Measurements from ENCODE around the gene WNT7A.

Gene WNT7A

DNA sequence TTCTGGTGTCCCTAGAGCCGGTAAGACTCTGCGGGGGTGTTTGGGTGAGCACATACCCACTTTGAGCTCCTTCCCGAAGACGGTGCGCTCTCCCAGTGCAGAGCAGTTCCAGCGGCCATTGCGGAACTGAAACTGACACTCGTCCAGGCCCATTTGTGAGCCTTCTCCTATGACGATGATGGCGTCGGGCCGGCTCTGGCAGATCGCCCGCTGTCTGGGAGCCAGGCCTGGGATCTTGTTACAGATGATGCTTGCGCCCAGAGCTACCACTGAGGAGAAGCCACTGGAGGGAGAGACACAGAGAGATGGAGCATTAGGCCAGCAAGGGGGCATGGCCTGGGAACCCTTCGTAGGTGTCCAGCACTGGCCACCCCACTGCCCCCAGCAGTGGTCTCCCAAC lies 5.0 kb downstream of the WNT7A start:
- no peak for TF ChIP-seq EZH2 (IDR thresholded peaks at IDR 0.05; ENCODE audit: borderline replicate concordance, low read depth, low read length, severe bottlenecking)
- TF ChIP-seq, protein P1, sequence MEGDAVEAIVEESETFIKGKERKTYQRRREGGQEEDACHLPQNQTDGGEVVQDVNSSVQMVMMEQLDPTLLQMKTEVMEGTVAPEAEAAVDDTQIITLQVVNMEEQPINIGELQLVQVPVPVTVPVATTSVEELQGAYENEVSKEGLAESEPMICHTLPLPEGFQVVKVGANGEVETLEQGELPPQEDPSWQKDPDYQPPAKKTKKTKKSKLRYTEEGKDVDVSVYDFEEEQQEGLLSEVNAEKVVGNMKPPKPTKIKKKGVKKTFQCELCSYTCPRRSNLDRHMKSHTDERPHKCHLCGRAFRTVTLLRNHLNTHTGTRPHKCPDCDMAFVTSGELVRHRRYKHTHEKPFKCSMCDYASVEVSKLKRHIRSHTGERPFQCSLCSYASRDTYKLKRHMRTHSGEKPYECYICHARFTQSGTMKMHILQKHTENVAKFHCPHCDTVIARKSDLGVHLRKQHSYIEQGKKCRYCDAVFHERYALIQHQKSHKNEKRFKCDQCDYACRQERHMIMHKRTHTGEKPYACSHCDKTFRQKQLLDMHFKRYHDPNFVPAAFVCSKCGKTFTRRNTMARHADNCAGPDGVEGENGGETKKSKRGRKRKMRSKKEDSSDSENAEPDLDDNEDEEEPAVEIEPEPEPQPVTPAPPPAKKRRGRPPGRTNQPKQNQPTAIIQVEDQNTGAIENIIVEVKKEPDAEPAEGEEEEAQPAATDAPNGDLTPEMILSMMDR (IDR thresholded peaks at IDR 0.05; ENCODE audit: borderline replicate concordance, extremely low read depth, low read length, poor library complexity, severe bottlenecking): no peak
- Histone ChIP-seq H3K4me3 (ENCODE audit: low read depth in 1 of 2, low read length in 2 of 2) (no peak overlapping the region), H3K4me1 (ENCODE audit: insufficient read depth, low read length) (no peaks in the 10 kb centered on the region), H3K79me2 (ENCODE audit: insufficient read depth, low read length) (no peaks in the 10 kb centered on the region), H3K36me3 (ENCODE audit: insufficient read depth, low read length) (no peaks in the 10 kb centered on the region), H3K9me3 (ENCODE audit: insufficient read depth, low read length, severe bottlenecking) (no peaks in the 10 kb centered on the region), H3K27me3 (ENCODE audit: insufficient read depth, low read length, poor library complexity) (peaks cover 6% of the 10 kb centered on the region), H4K20me1 (ENCODE audit: insufficient read depth, low read length) (no peaks in the 10 kb centered on the region; the same call in 1 of the 2 replicates), H3K4me2 (ENCODE audit: insufficient read depth, low read length) (no peak overlapping the region), H2AFZ (ENCODE audit: low read depth, low read length) (no peak overlapping the region), H3K27ac (ENCODE audit: low read length) (no peak overlapping the region), H3K9ac (ENCODE audit: low read depth, low read length) (no peak overlapping the region)
- DNase-seq (no peak), ATAC-seq (ENCODE audit: insufficient read depth, low read depth) (no peak)

DNA sequence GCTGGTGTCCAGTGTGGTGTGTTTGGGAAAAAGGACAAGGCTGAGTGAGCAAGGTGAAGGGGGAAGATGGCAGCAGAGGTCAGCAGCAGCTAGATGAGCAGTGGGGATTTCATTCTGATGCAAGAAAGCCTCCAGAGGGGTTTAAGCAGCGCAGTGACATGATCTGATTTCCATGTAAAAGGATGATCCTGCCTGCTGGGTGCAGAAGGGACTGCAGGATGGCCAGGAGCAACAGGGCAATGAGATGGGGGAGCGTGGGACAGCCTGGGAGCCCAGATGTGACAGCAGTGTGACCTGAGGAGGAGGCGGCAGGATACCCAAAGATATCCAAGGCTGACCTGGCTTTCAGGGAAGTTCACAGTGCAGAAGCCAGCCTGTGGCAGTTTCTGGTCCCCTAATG lies 6.1 kb downstream of the WNT7A start:
- H3K36me3 ChIP-seq (ENCODE audit: insufficient read depth, low read length): no peaks in the 10 kb centered on the region
- H3K4me2 ChIP-seq (ENCODE audit: insufficient read depth, low read length): no peak overlapping the region
- ATAC-seq (ENCODE audit: insufficient read depth, low read depth) (no peak), DNase-seq (no peak)
- no peak for TF ChIP-seq EZH2 (IDR thresholded peaks at IDR 0.05; ENCODE audit: borderline replicate concordance, low read depth, low read length, severe bottlenecking)
- TF ChIP-seq, protein P1 (IDR thresholded peaks at IDR 0.05; ENCODE audit: borderline replicate concordance, extremely low read depth, low read length, poor library complexity, severe bottlenecking): no peak
- H3K9ac ChIP-seq (ENCODE audit: low read depth, low read length): no peak overlapping the region
- no peaks in the 10 kb centered on the region; the same call in 1 of the 2 replicates for H4K20me1 ChIP-seq (ENCODE audit: insufficient read depth, low read length)
- H2AFZ ChIP-seq (ENCODE audit: low read depth, low read length): no peak overlapping the region
- H3K4me1 ChIP-seq (ENCODE audit: insufficient read depth, low read length): no peaks in the 10 kb centered on the region
- no peaks in the 10 kb centered on the region for H3K79me2 ChIP-seq (ENCODE audit: insufficient read depth, low read length)
- H3K27me3 ChIP-seq (ENCODE audit: insufficient read depth, low read length, poor library complexity): peaks cover 6% of the 10 kb centered on the region
- no peak overlapping the region for H3K4me3 ChIP-seq (ENCODE audit: low read depth in 1 of 2, low read length in 2 of 2)
- H3K27ac ChIP-seq (ENCODE audit: low read length): no peak overlapping the region
- no peaks in the 10 kb centered on the region for H3K9me3 ChIP-seq (ENCODE audit: insufficient read depth, low read length, severe bottlenecking)

- no peak for TF ChIP-seq EZH2 (IDR thresholded peaks at IDR 0.05; ENCODE audit: borderline replicate concordance, low read depth, low read length, severe bottlenecking)
- TF ChIP-seq, protein P1 (IDR thresholded peaks at IDR 0.05; ENCODE audit: borderline replicate concordance, extremely low read depth, low read length, poor library complexity, severe bottlenecking): no peak
- H3K79me2 ChIP-seq (ENCODE audit: insufficient read depth, low read length): no peaks in the 10 kb centered on the region
- H4K20me1 ChIP-seq (ENCODE audit: insufficient read depth, low read length): no peaks in the 10 kb centered on the region; the same call in 1 of the 2 replicates
- H3K9ac ChIP-seq (ENCODE audit: low read depth, low read length): no peak overlapping the region
- no peaks in the 10 kb centered on the region for H3K9me3 ChIP-seq (ENCODE audit: insufficient read depth, low read length, severe bottlenecking)
- no peak overlapping the region for H3K27ac ChIP-seq (ENCODE audit: low read length)
- no peak overlapping the region for H3K4me3 ChIP-seq (ENCODE audit: low read depth in 1 of 2, low read length in 2 of 2)
- no peaks in the 10 kb centered on the region for H3K4me1 ChIP-seq (ENCODE audit: insufficient read depth, low read length)
- H3K36me3 ChIP-seq (ENCODE audit: insufficient read depth, low read length): no peaks in the 10 kb centered on the region
- no peak overlapping the region for H2AFZ ChIP-seq (ENCODE audit: low read depth, low read length)
- H3K4me2 ChIP-seq (ENCODE audit: insufficient read depth, low read length): no peak overlapping the region
- DNase-seq (no peak), ATAC-seq (ENCODE audit: insufficient read depth, low read depth) (no peak)
- peaks cover 6% of the 10 kb centered on the region for H3K27me3 ChIP-seq (ENCODE audit: insufficient read depth, low read length, poor library complexity)
These were observed 7.4 kb downstream of the WNT7A start for GRCh38 chr3:13872451-13872850.

DNA sequence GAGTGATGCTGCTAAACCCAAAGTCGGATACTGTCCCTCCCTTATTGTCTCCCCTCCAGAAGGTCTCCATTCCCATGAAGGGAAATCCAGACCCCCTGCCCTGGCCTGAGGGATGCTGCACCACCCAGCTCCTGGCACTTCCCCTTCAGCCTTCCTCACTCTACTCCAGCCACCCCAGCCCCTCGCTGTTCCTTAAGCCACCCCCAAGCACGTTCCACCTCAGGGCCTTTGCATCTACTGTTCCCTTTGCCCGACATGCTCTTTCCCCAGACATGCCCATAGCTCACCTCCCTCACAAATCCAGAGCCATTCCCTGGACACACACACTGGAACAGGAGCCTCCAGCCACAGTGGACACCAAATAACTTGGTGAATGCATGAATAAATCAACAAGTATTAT lies 8.1 kb downstream of the WNT7A start:
- ATAC-seq (ENCODE audit: insufficient read depth, low read depth): no peak
- Histone ChIP-seq H4K20me1 (ENCODE audit: insufficient read depth, low read length) (no peaks in the 10 kb centered on the region; the same call in 1 of the 2 replicates), H2AFZ (ENCODE audit: low read depth, low read length) (no peak overlapping the region), H3K4me1 (ENCODE audit: insufficient read depth, low read length) (peaks cover 5% of the 10 kb centered on the region), H3K27ac (ENCODE audit: low read length) (no peak overlapping the region), H3K9ac (ENCODE audit: low read depth, low read length) (no peak overlapping the region), H3K9me3 (ENCODE audit: insufficient read depth, low read length, severe bottlenecking) (no peaks in the 10 kb centered on the region), H3K27me3 (ENCODE audit: insufficient read depth, low read length, poor library complexity) (peaks cover 6% of the 10 kb centered on the region), H3K36me3 (ENCODE audit: insufficient read depth, low read length) (no peaks in the 10 kb centered on the region), H3K79me2 (ENCODE audit: insufficient read depth, low read length) (no peaks in the 10 kb centered on the region), H3K4me2 (ENCODE audit: insufficient read depth, low read length) (no peak overlapping the region), H3K4me3 (ENCODE audit: low read depth in 1 of 2, low read length in 2 of 2) (no peak overlapping the region)
- no peak for TF ChIP-seq EZH2 (IDR thresholded peaks at IDR 0.05; ENCODE audit: borderline replicate concordance, low read depth, low read length, severe bottlenecking)
- TF ChIP-seq, protein P1 (IDR thresholded peaks at IDR 0.05; ENCODE audit: borderline replicate concordance, extremely low read depth, low read length, poor library complexity, severe bottlenecking): no peak
- DNase-seq: no peak

All from DND-41 (cell line).